ENCODE data around the gene KRT26.

DNA sequence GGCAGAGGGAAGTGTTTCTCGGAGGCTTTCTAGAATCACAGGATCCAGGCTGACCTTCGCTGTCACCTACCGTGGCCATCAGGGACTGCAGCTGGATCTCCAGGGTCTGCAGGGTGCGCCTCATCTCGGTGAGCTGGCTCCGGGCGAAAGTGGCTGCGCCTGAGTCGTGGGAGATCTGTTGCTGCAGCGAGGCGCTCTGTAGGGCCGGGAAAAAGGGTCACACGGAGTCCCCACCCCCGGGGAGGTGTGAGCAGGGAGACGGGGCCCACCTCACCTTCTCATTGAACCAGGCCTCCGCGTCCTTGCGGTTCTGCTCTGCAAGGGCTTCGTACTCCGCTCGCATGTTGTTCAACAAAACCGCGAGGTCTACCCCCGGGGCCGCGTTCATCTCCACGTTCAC lies 24.8 kb upstream of the KRT26 start:
- TF ChIP-seq POLR2A (IDR thresholded peaks at IDR 0.05) = no peak
- TF ChIP-seq, protein P1, sequence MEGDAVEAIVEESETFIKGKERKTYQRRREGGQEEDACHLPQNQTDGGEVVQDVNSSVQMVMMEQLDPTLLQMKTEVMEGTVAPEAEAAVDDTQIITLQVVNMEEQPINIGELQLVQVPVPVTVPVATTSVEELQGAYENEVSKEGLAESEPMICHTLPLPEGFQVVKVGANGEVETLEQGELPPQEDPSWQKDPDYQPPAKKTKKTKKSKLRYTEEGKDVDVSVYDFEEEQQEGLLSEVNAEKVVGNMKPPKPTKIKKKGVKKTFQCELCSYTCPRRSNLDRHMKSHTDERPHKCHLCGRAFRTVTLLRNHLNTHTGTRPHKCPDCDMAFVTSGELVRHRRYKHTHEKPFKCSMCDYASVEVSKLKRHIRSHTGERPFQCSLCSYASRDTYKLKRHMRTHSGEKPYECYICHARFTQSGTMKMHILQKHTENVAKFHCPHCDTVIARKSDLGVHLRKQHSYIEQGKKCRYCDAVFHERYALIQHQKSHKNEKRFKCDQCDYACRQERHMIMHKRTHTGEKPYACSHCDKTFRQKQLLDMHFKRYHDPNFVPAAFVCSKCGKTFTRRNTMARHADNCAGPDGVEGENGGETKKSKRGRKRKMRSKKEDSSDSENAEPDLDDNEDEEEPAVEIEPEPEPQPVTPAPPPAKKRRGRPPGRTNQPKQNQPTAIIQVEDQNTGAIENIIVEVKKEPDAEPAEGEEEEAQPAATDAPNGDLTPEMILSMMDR (IDR thresholded peaks at IDR 0.05) = no peak
